Measurements from ENCODE around the gene CDC42EP1.
"Not testable (repeated sequence)": the region's sequence is repeated elsewhere in the genome, so short reads cannot be mapped to it uniquely, and the experiment has no call there.

The CDC42EP1 gene

DNA sequence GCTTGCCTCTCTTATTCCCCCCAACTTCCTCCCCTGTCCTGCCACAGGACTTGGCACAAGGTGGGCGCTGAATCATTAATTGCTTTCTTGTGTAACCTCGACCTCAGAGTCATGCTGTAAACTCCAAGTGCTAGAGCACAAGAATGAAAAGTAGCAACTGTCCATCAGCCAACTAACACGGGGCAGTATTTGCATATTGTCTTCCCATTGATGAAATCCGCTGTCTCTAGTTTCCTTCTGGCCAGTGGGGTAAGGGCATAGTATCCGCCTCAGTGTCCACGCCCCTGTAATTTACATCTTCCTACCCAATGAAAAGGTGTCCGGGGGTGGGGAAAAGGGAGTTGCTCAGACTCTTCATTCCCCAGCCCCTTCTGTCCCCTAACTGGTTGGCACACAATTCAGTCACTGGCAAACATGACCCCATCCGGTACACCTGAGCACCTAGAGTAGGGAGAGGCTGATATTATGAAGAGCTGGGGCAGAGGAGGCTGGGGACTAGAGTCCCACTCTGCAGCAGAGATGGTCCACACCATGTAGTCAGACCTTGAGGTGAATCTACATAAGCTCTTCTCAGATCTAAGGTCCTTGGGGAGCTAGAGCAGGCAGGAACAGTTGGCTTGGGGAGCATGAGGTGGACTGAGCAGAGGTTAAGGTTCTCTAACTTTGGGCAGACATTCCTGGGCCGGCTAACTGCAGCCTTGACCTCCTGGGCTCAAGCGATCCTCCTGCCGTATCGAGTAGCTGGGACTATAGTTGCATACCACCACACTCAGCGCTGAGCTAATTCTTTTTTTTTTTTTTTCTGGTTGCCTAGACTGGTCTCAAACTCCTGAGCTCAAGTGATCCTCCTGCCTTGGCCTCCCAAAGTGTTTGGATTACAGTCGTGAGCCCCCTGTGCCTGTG, 41.5 kb downstream of the CDC42EP1 start:
- no peak overlapping the region for H3K4me3 ChIP-seq
- H3K36me3 ChIP-seq: no peaks in the 10 kb centered on the region
- TF ChIP-seq, protein P1, sequence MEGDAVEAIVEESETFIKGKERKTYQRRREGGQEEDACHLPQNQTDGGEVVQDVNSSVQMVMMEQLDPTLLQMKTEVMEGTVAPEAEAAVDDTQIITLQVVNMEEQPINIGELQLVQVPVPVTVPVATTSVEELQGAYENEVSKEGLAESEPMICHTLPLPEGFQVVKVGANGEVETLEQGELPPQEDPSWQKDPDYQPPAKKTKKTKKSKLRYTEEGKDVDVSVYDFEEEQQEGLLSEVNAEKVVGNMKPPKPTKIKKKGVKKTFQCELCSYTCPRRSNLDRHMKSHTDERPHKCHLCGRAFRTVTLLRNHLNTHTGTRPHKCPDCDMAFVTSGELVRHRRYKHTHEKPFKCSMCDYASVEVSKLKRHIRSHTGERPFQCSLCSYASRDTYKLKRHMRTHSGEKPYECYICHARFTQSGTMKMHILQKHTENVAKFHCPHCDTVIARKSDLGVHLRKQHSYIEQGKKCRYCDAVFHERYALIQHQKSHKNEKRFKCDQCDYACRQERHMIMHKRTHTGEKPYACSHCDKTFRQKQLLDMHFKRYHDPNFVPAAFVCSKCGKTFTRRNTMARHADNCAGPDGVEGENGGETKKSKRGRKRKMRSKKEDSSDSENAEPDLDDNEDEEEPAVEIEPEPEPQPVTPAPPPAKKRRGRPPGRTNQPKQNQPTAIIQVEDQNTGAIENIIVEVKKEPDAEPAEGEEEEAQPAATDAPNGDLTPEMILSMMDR (IDR thresholded peaks at IDR 0.05): no peak
- DNase-seq: no peak
- no peak overlapping the region for H3K27ac ChIP-seq
- peaks cover 0 to 6% (median under 1%) of the 10 kb centered on the region in 4 donors for H3K4me1 ChIP-seq
- H3K9me3 ChIP-seq: no peaks in the 10 kb centered on the region
- intact Hi-C loops (cut with DNase I; ENCODE audit: low total_unique reads): no loop called here
- H3K27me3 ChIP-seq: peaks cover 0 to 61% of the 10 kb centered on the region in 2 donors

DNA sequence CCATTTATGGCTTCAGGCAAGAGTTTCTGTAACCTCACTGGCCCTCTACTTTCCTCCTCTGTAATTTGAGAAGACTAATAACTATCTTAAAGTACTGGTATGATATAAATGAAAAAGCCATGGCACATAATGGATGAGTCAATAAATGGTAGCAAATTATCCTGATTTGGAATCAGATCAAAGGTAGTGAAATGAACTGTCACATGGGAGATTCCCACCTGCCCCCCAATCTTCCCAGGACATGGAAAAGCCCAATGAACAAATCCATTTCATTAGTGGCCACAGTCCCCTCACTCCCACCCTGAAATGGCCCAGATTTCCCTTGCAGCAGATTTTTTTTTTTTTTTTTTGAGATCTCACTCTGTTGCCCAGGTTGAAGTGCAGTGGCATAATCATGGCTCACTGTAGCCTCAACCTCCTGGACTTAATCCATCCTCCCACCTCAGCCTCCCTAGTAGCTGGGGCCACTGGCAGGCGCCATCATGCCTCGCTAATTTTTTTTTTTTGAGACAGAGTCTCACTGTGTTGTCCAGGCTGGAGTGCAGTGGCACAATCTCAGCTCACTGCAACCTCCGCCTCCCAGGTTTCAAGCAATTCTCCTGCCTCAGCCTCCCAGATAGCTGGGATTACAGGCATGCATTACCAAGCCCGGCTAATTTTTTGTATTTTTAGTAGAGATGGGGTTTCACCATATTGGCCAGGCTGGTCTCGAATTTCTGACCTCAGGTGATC, 42.4 kb downstream of the CDC42EP1 start:
- DNase-seq; H3K27ac ChIP-seq; H3K9me3 ChIP-seq; H3K4me3 ChIP-seq; H3K36me3 ChIP-seq; intact Hi-C loops (cut with DNase I; ENCODE audit: low total_unique reads): not testable (repeated sequence)
- Histone ChIP-seq H3K4me1 (peaks cover 0 to 15% (median 9%) of the 10 kb centered on the region in 4 donors), H3K27me3 (peaks cover 0 to 58% of the 10 kb centered on the region in 2 donors)

DNA sequence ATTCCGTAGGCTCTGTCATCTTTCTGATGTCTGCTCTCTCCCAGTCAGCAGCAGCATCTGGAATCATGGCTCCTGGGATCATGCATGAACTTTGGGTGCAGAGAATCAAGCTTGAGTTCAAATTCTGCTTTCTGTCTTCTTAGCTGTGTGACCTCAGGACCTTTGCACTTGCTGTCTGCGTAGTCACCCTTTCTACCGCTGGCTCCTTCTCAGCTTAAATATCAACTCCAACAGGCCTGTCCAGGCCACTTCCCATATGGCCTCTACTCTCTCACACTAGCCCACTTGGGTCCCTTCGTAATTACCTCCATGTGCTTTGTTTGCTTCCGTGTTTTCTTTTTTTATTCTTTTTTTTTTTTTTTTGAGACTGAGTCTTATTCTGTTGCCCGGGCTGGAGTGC, 43.8 kb downstream of the CDC42EP1 start:
- no peaks in the 10 kb centered on the region for H3K36me3 ChIP-seq
- intact Hi-C loops (cut with DNase I; ENCODE audit: low total_unique reads): no loop called here
- H3K27ac ChIP-seq: no peak overlapping the region
- no peak overlapping the region for H3K4me3 ChIP-seq
- no peaks in the 10 kb centered on the region for H3K9me3 ChIP-seq
- TF ChIP-seq, protein P1 (IDR thresholded peaks at IDR 0.05): no peak
- H3K4me1 ChIP-seq: peaks cover 0 to 20% (median 14%) of the 10 kb centered on the region in 4 donors
- H3K27me3 ChIP-seq: peaks cover 0 to 56% of the 10 kb centered on the region in 2 donors
- DNase-seq: no peak

DNA sequence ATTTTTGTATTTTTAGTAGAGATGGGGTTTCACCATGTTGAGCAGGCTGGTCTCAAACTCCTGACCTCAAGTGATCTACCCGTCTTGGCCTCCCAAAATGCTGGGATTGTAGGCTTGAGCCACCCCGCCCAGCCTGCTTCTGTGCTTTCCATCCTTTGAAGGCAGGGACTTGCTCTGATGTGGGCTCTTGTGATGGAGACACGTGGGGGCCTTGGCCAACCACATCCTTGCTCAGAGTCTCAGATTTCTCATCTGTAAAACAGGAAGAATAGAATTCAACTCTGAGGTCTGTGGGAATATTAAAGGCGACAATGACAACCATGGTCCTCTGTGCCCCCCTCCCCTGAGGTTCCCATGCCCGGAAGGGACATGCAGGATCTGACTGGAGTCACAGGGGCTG, 44.6 kb downstream of the CDC42EP1 start:
- Histone ChIP-seq H3K27me3 (peaks cover 0 to 56% of the 10 kb centered on the region in 2 donors), H3K4me3 (no peak overlapping the region), H3K9me3 (no peaks in the 10 kb centered on the region), H3K4me1 (peaks cover 0 to 27% (median 19%) of the 10 kb centered on the region in 4 donors), H3K36me3 (no peaks in the 10 kb centered on the region), H3K27ac (no peak overlapping the region)
- DNase-seq: no peak
- intact Hi-C loops (cut with DNase I; ENCODE audit: low total_unique reads): loop anchor here (5.0 kb wide), 1 partner anchor 43 kb away; the partner anchor contains the start of gene CDC42EP1
- TF ChIP-seq, protein P1 (IDR thresholded peaks at IDR 0.05): no peak

DNA sequence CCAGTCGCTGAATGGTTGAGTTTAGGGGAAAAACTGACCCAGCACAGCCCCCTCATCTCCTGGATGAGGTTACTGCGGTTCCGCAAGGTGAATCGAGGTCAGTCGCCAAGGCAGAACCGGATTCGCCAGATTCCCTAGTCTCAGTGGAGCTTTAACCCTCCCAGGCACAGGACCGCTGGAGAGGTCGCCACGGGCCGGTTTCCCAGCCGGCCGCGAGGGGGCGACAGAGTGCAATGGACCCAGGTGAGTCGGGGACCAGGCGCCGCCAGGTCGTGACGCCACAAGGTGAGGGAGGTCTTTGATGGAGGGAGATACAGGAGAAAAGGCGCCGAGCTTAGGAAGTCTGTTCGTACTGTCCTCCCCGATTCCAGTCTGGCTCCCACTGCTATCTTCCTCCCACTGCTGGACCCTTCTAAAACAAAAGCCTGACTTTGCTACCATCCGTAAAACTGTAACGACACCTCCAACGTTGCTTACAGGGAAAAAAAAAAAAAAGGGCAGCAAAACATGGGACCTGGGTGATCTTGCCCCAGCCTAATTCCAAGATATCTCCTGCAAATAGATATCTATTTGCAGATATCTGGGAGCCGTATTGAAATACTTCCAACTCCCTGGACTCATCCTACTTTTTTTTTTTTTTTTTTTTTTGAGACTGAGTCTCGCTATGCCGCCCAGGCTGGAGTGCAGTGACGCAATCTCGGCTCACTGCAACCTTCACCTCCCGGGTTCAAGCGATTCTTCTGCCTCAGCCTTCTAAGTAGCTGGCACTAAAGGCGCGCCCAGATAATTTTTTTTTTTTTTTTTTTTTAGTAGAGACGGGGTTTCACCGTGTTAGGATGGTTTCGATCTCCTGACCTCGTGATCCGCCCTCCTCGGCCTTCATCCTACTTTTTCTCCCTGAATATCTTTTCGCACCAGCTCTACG, 47.0 kb downstream of the CDC42EP1 start:
- H3K4me1 ChIP-seq: peaks cover 0 to 46% (median 31%) of the 10 kb centered on the region in 4 donors
- no peaks in the 10 kb centered on the region for H3K9me3 ChIP-seq
- no peaks in the 10 kb centered on the region for H3K36me3 ChIP-seq
- peak overlapping the region; percentile 77 to 95 for H3K4me3 ChIP-seq
- H3K27me3 ChIP-seq: peaks cover 0 to 35% of the 10 kb centered on the region in 2 donors
- intact Hi-C loops (cut with DNase I; ENCODE audit: low total_unique reads): loop anchor here (5.0 kb wide), 1 partner anchor 45 kb away; the partner anchor contains the start of gene CDC42EP1
- peak overlapping the region; percentile 88 to 97 for H3K27ac ChIP-seq
- peak; percentile 65 to 85 for DNase-seq
- TF ChIP-seq, protein P1 (IDR thresholded peaks at IDR 0.05): peak; percentile 78 to 94

Data from tibial artery (tissue), 4 donors.